HG02678 (cell line): ENCODE data around the gene ST6GAL1.
"Not testable (repeated sequence)": the region's sequence is repeated elsewhere in the genome, so short reads cannot be mapped to it uniquely, and the experiment has no call there.

Experiments
- ATAC-seq: cut with Tn5 transposase; IDR thresholded peaks from one replicate; pipeline ENCODE4 v1.9.1; 2021; ENCODE audit warnings: mild to moderate bottlenecking, moderate library complexity; ENCODE audit not compliant: unreplicated experiment

ST6GAL1 gene

DNA sequence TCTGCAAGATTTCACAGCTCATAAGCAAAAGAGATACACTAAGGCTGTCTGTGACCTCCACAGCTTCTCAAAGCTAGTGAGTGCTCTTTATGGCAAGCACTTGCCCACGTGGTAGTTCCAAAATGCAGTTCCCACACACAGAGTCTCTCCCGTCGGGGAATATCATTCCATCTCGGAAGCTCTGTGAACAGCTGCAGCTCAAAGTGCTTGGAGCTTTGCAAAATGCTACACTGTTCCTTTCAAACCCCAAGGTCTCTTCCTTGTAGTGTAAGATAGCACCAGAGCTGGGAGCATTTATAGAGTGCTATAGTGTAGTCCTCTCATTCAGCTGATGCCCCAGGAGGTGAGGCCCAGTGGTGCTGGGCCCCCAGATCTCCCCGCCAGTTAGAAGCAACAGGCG, 36.1 kb downstream of the ST6GAL1 start:
- no peak for ATAC-seq

DNA sequence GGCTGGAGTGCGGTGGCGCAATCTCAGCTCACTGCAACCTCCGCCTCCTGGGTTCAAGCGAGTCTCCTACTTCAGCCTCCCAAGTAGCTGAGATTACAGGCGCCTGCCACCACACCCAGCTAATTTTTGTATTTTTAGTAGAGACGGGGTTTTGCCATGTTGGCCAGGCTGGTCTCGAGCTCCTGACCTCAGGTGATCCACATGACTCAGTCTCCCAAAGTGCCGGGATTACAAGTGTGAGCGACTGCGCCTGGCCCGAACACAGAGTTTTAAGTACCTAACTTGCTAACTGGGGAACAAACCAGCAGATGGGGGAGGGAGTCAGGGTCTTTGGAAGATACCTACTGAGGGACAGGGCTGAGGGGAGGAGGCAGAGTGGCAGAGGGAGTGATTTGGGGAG, 36.9 kb downstream of the ST6GAL1 start:
- not testable (repeated sequence) for ATAC-seq

- ATAC-seq: no peak
Observed at GRCh38 chr3:186967686-186968085, 37.4 kb downstream of the ST6GAL1 start.

GRCh38 chr3:186969607-186970006, 39.3 kb downstream of the ST6GAL1 start:
- ATAC-seq: no peak

DNA sequence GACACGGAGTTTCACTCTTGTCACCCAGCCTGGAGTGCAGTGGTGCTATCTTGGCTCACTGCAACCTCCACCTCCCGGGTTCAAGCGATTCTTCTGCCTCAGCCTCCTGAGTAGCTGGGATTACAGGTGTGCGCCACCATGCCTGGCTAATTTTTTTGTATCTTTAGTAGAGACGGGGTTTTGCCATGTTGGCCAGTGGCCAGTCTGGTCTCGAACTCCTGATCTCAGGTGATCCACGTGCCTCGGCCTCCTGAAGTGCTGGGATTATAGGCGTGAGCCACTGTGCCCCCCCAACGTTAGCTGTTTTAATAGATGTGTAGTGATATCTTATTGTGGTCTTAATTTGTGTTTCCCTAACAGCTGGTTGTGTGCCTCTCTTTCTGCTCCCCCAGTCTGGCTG, 40.8 kb downstream of the ST6GAL1 start:
- ATAC-seq: not testable (repeated sequence)

- no peak for ATAC-seq
Observed at GRCh38 chr3:186971578-186971977, 41.3 kb downstream of the ST6GAL1 start.

DNA sequence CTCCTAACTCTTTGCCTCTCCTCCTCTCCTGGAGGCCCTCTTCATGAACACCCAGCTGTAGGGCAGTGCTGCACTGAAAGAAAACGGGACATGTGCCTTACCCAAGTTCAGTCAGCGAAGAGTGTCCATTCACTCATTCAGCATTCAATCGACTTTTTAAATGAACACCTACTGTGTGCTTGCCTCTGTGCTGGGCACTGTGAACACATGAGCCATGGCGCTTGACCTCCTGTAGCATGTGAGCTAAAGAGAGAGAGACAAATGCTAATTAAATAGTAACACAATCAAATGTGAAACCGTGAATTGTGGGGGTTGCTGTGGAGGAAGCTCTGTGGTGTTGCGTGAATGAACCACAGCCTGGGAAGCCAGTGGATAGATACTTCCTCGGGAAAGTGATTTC, 43.4 kb downstream of the ST6GAL1 start:
- ATAC-seq: no peak

GRCh38 chr3:186974824-186975313, 44.5 kb downstream of the ST6GAL1 start:
- ATAC-seq: no peak

GRCh38 chr3:186975726-186976125, 45.4 kb downstream of the ST6GAL1 start:
- no peak for ATAC-seq

- no peak for ATAC-seq
Observed at GRCh38 chr3:186976837-186977750, 46.8 kb downstream of the ST6GAL1 start.

DNA sequence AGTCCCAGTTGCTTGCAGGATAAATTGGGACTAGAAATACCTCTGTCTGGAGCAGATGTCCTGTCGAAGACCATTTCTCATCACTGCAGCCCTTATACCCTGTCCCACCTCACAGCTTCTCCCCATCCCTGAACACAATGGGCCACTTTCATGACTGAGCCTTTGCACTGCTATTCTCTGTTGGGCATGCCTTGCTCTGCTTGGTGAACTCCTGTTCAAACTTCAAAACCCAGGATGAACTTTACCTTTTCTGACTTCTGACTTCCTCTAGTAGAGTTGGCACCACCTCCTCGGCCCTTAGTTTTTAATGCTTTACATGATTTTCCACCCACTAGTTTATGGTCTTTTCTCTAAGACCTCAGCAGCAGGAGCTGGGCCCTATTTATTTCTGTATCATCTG, 48.4 kb downstream of the ST6GAL1 start:
- ATAC-seq: no peak

GRCh38 chr3:186979852-186980251, 49.5 kb downstream of the ST6GAL1 start:
- no peak for ATAC-seq

GRCh38 chr3:186980989-186981388, 50.7 kb downstream of the ST6GAL1 start:
- no peak for ATAC-seq

DNA sequence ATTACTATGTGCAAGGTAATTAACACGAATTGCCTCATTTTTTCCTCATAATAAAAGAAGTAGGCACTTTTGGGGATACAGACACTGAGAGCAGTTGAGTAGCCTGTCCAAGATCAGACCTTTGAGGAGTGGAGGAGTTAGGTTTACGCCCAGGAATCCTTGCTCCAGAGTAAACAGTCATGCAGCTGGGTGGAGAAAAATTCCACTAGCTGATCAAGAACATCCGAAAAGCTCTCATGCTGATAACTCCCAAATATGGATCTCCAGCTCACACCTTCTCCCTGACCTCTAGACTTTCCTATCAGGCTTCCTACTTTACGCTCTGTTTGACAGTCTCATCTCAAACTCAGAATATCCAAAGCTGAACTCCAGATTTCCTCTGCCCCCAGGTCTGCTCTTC, 53.3 kb downstream of the ST6GAL1 start:
- no peak for ATAC-seq

DNA sequence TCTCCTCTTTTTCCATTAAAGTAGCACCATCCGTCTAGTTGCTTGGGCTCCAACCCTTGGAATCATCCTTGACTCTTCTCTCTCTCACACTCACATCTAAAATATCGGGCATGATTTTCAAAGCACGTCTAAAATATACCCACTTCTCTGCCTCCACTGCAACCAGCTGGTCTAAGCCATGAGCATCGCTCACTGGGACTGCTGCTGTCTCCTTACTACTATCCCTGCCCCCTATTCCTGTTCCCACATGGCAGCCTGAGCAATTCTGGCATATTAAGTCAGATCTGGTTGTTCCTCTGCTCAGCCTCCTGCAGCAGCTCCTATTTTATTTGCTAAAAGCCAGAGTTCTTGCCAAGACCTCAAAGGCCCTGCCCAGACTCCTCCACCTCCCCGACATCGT, 53.7 kb downstream of the ST6GAL1 start:
- no peak for ATAC-seq

DNA sequence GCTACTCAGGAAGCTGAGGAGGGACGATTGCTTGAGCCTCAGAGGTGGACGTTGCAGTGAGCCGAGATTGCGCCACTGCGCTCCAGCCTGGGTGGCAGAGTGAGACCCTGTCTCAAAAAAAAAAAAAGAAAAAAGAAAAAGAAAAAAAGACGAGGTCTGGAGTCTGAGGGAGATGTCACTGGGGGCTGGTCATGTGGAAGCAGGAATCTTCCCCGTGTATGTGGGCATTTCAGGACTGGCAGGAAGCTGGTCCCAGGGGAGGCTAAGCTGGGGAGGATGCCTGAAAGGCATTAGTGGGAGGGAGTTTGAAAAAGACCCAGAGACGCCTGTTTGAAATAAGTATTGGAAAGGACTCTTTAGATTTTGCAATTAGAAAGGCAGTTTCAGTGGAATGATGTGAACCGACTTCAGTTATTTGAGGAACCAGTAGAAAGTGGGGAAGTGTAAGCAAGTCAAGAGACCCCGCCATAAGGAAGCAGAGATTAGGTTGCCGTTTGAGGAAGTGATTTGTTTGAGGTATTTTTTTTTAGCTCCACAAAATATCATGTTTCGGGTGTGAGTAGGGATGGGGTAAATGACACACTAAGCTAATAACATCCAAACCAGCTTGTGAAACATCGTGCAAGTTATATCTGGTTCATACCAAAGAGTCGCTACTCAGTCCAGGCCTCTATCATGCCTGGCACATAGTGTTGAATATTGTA, 55.5 kb downstream of the ST6GAL1 start:
- ATAC-seq: peak; percentile 47

DNA sequence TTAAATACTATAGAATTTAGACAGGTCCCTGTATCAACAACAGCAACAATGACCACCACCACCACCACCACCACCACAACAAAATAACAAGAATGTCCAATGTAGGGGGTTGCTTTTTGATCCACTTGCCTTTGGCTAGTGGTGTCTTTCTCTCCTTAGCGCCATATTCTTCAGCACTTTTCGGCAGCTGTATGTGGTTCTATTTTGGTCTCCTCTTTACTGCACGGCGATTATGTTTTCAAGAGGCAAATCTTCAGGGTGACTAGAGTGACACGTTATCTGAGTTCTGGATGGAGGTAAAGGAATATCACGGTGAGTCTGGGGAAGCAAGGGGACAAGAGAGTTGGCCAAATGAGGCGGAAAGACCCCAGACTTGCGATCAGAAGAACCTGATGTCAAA, 56.1 kb downstream of the ST6GAL1 start:
- ATAC-seq: no peak

- no peak for ATAC-seq
Observed at GRCh38 chr3:186986816-186987215, 56.5 kb downstream of the ST6GAL1 start.

GRCh38 chr3:186988806-186989205, 58.5 kb downstream of the ST6GAL1 start:
- peak; percentile 80 for ATAC-seq

DNA sequence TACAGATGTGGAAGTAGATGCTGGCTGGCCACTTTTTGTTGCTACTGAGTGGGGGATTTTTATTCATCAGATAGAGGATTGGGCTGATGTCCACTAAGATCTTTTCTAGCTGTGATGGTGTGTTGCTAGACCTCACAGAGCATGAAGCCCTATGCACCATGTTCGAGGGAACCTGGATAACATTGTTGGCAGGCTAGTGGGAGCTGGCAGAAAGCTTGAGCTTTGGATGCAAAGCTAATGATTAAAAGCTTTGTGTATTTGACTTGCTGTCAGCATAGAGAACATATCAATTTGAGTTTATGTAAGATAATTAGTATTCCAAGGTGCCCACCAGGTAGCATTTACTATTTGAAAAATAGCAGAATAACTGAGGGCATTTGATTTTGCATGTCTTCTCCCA, 59.1 kb downstream of the ST6GAL1 start:
- ATAC-seq: no peak

GRCh38 chr3:186990277-186990676, 60.0 kb downstream of the ST6GAL1 start:
- no peak for ATAC-seq

GRCh38 chr3:186990878-186991308, 60.6 kb downstream of the ST6GAL1 start:
- no peak for ATAC-seq
